Measurements from ENCODE around the gene ZNF471. TPM values are rescaled to one million over a fixed set of nuclear protein-coding genes. Genes with fewer than 3 reads are reported as not detected.
A peak's percentile ranks its signal among the peaks of the same experiment; 100 is the strongest.

Gene ZNF471
- total and polyA plus RNA-seq, 2 experiments from 2014 or later: 0.63 to 1.1 TPM

DNA sequence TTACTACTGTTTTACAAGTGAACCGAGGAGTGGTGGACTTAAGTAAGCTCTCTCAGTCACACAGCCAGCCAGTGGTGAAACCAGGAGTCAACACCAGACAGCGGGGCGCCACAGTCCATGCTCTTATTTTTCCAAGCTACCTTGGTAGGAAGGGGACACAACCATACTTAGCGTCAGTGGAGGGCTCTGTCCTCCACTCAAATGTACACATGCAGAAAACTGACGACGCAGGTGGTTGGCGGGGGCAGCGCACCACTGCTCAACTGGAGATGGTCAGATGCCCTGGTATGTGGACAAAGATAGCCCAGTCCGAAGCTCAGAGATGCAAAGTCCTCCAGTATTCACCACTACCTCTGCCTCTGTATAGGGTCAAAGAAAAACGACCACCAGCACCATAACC is 31.6 kb upstream of the ZNF471 start (continued):
- TF ChIP-seq, protein P1, sequence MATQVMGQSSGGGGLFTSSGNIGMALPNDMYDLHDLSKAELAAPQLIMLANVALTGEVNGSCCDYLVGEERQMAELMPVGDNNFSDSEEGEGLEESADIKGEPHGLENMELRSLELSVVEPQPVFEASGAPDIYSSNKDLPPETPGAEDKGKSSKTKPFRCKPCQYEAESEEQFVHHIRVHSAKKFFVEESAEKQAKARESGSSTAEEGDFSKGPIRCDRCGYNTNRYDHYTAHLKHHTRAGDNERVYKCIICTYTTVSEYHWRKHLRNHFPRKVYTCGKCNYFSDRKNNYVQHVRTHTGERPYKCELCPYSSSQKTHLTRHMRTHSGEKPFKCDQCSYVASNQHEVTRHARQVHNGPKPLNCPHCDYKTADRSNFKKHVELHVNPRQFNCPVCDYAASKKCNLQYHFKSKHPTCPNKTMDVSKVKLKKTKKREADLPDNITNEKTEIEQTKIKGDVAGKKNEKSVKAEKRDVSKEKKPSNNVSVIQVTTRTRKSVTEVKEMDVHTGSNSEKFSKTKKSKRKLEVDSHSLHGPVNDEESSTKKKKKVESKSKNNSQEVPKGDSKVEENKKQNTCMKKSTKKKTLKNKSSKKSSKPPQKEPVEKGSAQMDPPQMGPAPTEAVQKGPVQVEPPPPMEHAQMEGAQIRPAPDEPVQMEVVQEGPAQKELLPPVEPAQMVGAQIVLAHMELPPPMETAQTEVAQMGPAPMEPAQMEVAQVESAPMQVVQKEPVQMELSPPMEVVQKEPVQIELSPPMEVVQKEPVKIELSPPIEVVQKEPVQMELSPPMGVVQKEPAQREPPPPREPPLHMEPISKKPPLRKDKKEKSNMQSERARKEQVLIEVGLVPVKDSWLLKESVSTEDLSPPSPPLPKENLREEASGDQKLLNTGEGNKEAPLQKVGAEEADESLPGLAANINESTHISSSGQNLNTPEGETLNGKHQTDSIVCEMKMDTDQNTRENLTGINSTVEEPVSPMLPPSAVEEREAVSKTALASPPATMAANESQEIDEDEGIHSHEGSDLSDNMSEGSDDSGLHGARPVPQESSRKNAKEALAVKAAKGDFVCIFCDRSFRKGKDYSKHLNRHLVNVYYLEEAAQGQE (IDR thresholded peaks at IDR 0.05; ENCODE audit: unreplicated experiment): no peak

DNA sequence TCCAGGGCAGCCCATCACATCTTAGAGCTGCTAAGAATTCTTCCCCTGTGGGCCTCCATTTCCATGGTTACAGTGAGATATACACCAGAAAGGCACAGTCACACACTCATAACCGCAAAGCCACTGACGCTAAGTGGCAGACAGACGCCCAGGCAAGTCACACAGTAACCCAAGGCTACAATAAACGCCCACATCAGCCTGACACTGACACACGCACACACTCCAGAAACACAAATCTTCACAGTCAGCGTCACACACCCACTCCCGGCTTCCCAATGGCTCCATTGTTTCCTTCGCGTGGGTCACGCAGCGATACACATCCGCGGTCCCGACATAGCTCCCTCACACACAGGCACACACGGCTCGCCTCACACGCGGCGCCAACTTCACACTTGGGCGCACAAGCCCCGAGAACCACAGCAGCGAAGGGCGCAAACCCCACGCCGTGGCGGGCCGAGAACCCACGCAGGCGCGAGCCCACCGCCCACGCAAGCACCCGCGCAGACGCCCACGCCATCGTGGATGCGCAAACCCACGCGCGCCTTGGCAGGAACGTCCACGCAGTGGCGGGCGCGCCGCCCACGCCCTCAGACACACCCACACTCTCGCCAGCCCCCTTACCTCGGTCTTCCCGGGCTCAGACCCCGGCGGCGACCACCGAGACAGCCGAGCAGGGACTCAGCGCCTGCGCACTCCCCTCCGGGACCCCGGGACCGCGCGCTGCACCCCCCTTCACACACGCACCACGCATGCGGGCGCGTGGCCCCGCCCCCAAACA is 30.8 kb upstream of the ZNF471 start, which contains the start of gene ZNF667:
ZNF667 (minus strand) TSS at position 695 of the 778 bp plus-strand sequence. CDS start 14,975 bp downstream, outside the sequence.
- Mint-ChIP-seq H3K27me3 (ENCODE audit: insufficient read depth, low read depth, poor library complexity) (peaks cover 13% of the 10 kb centered on the region), H3K4me3 (peak within 1 kb of the TSS; percentile 91), H3K4me1 (no peaks in the 10 kb centered on the region), H3K27ac (peak within 1 kb of the TSS; percentile 94), H3K9me3 (peaks cover 96% of the 10 kb centered on the region), H3K36me3 (ENCODE audit: low read depth) (peaks cover 38% of the 10 kb centered on the region)
- no peak for TF ChIP-seq ZNF331 (CRISPR knock-in tag; IDR thresholded peaks at IDR 0.05; ENCODE audit: low read depth)
- TF ChIP-seq JUNB (IDR thresholded peaks at IDR 0.05; ENCODE audit: unreplicated experiment): no peak
- H2AFZ ChIP-seq: peak within 1 kb of the TSS; percentile 91
- DNase-seq (ENCODE audit: low spot score) (peak; percentile 4), ATAC-seq (no peak)
- no peaks in the 10 kb centered on the region; the same call in 1 of the 2 replicates for H4K20me1 ChIP-seq (replicated peaks; ENCODE audit: insufficient read depth)
- H3K4me2 ChIP-seq: peak within 1 kb of the TSS; percentile 82
- H3K9me2 ChIP-seq (ENCODE audit: insufficient read depth): no peaks in the 10 kb centered on the region
- H3K27ac ChIP-seq (ENCODE audit: low read depth): peak within 1 kb of the TSS; percentile 83
- peak within 1 kb of the TSS; percentile 83 for H3K4me3 ChIP-seq
- H3K27me3 ChIP-seq (ENCODE audit: insufficient read depth): no peaks in the 10 kb centered on the region
- no peaks in the 10 kb centered on the region for H3K36me3 ChIP-seq (ENCODE audit: insufficient read depth)
- no peaks in the 10 kb centered on the region for H3F3A ChIP-seq (replicated peaks; ENCODE audit: low read depth)
- no peaks in the 10 kb centered on the region for H3K4me1 ChIP-seq (ENCODE audit: insufficient read depth)
- H3K79me2 ChIP-seq (replicated peaks; ENCODE audit: insufficient read depth): peaks cover 70% of the 10 kb centered on the region

DNA sequence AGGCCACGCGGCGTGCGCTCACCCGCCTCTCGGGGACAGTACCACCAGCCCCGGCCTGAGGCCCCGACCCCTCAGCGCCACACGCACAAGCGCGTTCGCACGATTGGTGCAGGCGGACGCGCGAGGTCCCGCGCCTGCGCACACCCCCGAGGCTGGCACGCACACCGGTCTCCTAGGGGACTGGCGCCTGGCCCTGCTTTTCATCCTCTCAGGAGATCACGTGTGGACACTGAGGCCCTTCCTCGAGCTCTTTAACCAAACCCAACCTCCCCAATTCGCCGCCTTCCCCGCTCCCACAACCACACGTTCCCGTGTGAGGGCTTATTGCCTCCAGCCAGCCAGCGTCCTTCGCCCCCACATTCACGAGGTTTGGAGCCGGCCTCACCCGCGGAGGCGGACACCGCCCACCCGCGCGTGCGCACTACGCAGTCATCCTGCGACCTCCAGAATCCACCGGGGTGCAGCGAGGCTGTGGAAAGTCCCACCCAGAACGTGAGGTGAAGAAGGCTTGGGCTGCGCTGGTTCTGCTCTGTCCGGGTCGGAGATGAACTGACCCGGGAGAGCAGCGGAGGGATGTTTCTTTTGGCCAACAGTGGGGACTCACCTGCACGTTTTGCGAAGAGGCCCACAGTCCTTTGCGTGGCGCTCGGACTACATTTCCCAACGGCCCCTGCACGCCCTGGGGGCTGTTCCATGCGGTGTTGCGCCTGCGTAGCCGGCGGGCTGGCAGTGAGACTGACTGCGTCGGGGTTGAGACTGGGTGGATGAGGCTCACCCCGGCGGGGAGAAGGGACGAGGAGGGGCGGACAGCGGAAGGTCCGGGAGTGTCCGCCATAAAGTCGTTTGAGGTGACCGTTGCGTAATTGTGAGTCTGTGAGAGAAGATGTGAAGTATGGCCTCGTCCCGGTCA is 30.0 kb upstream of the ZNF471 start:
- TF ChIP-seq, protein P2, sequence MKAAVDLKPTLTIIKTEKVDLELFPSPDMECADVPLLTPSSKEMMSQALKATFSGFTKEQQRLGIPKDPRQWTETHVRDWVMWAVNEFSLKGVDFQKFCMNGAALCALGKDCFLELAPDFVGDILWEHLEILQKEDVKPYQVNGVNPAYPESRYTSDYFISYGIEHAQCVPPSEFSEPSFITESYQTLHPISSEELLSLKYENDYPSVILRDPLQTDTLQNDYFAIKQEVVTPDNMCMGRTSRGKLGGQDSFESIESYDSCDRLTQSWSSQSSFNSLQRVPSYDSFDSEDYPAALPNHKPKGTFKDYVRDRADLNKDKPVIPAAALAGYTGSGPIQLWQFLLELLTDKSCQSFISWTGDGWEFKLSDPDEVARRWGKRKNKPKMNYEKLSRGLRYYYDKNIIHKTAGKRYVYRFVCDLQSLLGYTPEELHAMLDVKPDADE (IDR thresholded peaks at IDR 0.05): peak; percentile 73
- TF ChIP-seq ZNF114 (CRISPR knock-in tag; IDR thresholded peaks at IDR 0.05): no peak
- TF ChIP-seq POLR2AphosphoS5 (IDR thresholded peaks at IDR 0.05; ENCODE audit: low read depth): peak; percentile 65
- Histone ChIP-seq H3K27me3 (ENCODE audit: insufficient read depth) (no peaks in the 10 kb centered on the region), H3F3A (replicated peaks; ENCODE audit: low read depth) (no peaks in the 10 kb centered on the region), H3K36me3 (ENCODE audit: insufficient read depth) (no peaks in the 10 kb centered on the region), H3K4me2 (peak overlapping the region; percentile 82), H3K27ac (ENCODE audit: low read depth) (peak overlapping the region; percentile 83), H3K4me1 (ENCODE audit: insufficient read depth) (no peaks in the 10 kb centered on the region), H3K9me2 (ENCODE audit: insufficient read depth) (no peaks in the 10 kb centered on the region), H3K79me2 (replicated peaks; ENCODE audit: insufficient read depth) (peaks cover 79% of the 10 kb centered on the region), H4K20me1 (replicated peaks; ENCODE audit: insufficient read depth) (no peaks in the 10 kb centered on the region; the same call in 1 of the 2 replicates), H3K4me3 (peak overlapping the region; percentile 83), H2AFZ (peak overlapping the region; percentile 91)
- Mint-ChIP-seq H3K27me3 (ENCODE audit: insufficient read depth, low read depth, poor library complexity) (peaks cover 11% of the 10 kb centered on the region), H3K27ac (peak overlapping the region; percentile 94), H3K4me3 (peak overlapping the region; percentile 91), H3K36me3 (ENCODE audit: low read depth) (peaks cover 33% of the 10 kb centered on the region), H3K4me1 (no peaks in the 10 kb centered on the region), H3K9me3 (peaks cover 96% of the 10 kb centered on the region)
- ATAC-seq (peak; percentile 90), DNase-seq (ENCODE audit: low spot score) (peak; percentile 87)

Data from GM23338 (cell line).